HepG2 (cell line): ENCODE measurements around the gene SLC22A31. TPM values are rescaled to one million over a fixed set of nuclear protein-coding genes. Genes with fewer than 3 reads are reported as not detected.
A peak's percentile ranks its signal among the peaks of the same experiment; 100 is the strongest.

ENCODE experiments used
- CC2D1A ChIP-seq: sonication (generic); formaldehyde crosslinking; IDR thresholded peaks from 2 replicates; pipeline ENCODE4 v1.8.1; 2023; ENCODE audit warnings: mild to moderate bottlenecking, missing genetic modification reagents
- HOXA7 ChIP-seq: sonication (generic); formaldehyde crosslinking; IDR thresholded peaks from 2 replicates; pipeline ENCODE4 v1.8.1; 2022; ENCODE audit warnings: mild to moderate bottlenecking, missing genetic modification reagents, moderate library complexity
- KAT7 ChIP-seq: IDR thresholded peaks from 2 replicates; pipeline ENCODE4 v1.6.1; 2018; ENCODE audit warnings: borderline replicate concordance, missing compliant biosample characterization
- MED1 ChIP-seq: sonication (generic); formaldehyde crosslinking; IDR thresholded peaks from 2 replicates; pipeline ENCODE4 v1.4.0; 2020; ENCODE audit warnings: missing genetic modification reagents
- NCOR1 ChIP-seq: fragments of 200-600 bp; sonication (generic); IDR thresholded peaks from 2 replicates; pipeline ENCODE4 v1.7.0; 2017; ENCODE audit warnings: antibody characterized with exemption, low read length, borderline replicate concordance
- PRPF4 ChIP-seq: fragments of 200-400 bp; formaldehyde crosslinking; IDR thresholded peaks from 2 replicates; pipeline ENCODE4 v1.6.1; 2016; ENCODE audit warnings: low read length, low read depth; ENCODE audit not compliant: poor library complexity, severe bottlenecking
- TEAD2 ChIP-seq: sonication (generic); formaldehyde crosslinking; IDR thresholded peaks from 2 replicates; pipeline ENCODE4 v1.9.0; 2021; ENCODE audit warnings: missing genetic modification reagents
- TEAD3 ChIP-seq: optimal IDR thresholded peaks from 2 replicates; pipeline ENCODE3; 2016; ENCODE audit warnings: borderline replicate concordance
- ZBTB38 ChIP-seq: sonication (generic); formaldehyde crosslinking; IDR thresholded peaks from 2 replicates; pipeline ENCODE4 v1.5.1; 2020; ENCODE audit warnings: mild to moderate bottlenecking, missing genetic modification reagents
- ZGPAT ChIP-seq: IDR thresholded peaks from 2 replicates; pipeline ENCODE4 v1.6.1; 2016; ENCODE audit warnings: mild to moderate bottlenecking
- ZNF124 ChIP-seq: sonication (generic); formaldehyde crosslinking; IDR thresholded peaks from 2 replicates; pipeline ENCODE4 v1.4.0; 2020; ENCODE audit warnings: missing genetic modification reagents
- ZNF225 ChIP-seq: sonication (generic); formaldehyde crosslinking; IDR thresholded peaks from 2 replicates; pipeline ENCODE4 v1.4.0; 2020; ENCODE audit warnings: mild to moderate bottlenecking, missing genetic modification reagents
- ZNF253 ChIP-seq: sonication (generic); formaldehyde crosslinking; IDR thresholded peaks from 2 replicates; pipeline ENCODE4 v1.8.0; 2022; ENCODE audit warnings: mild to moderate bottlenecking, missing genetic modification reagents, borderline replicate concordance
- ZNF468 ChIP-seq: sonication (generic); formaldehyde crosslinking; IDR thresholded peaks from 2 replicates; pipeline ENCODE4 v1.8.0; 2022; ENCODE audit warnings: mild to moderate bottlenecking, moderate library complexity, missing genetic modification reagents
- ZNF598 ChIP-seq: sonication (generic); formaldehyde crosslinking; IDR thresholded peaks from 2 replicates; pipeline ENCODE4 v1.5.1; 2020; ENCODE audit warnings: mild to moderate bottlenecking, missing genetic modification reagents, borderline replicate concordance
- ZNF841 ChIP-seq: sonication (generic); formaldehyde crosslinking; IDR thresholded peaks from 2 replicates; pipeline ENCODE4 v1.8.1; 2023; ENCODE audit warnings: missing genetic modification reagents, borderline replicate concordance
- polyA plus RNA-seq, 8 experiments: library from polyadenylated mRNA; depleted of rRNA in 3 of 8; stranded (reverse) in 7 of 8; unstranded in 1 of 8; fragments of >200 nt; fragmentation: Illumina TruSeq in 4 of 8; extraction: Trizol in 4 of 8; gene quantifications; 2 replicates each; pipeline versions ENCODE4 v1.2.1 to v1.2.3, GENCODE V29; 2011 to 2016; ENCODE audit warnings: low read depth in 4 of 8, missing spikeins in 1 of 8, mixed read lengths in 1 of 8; ENCODE audit not compliant: insufficient read depth in 1 of 8
- total RNA-seq, 5 experiments: library from RNA; depleted of rRNA; stranded (reverse); fragments of >200 nt; fragmentation: Illumina TruSeq; extraction: Trizol; gene quantifications; 2 replicates each; pipeline ENCODE4 v1.2.3, GENCODE V29; 2016; ENCODE audit warnings: low read depth in 1 of 5
- TF ChIP-seq, protein P1 (sequence below): sonication (generic); IDR thresholded peaks from 2 replicates; pipeline ENCODE4 v1.6.1; 2016; ENCODE audit warnings: low read depth, borderline replicate concordance
- TF ChIP-seq, protein P2 (sequence below): sonication (generic); formaldehyde crosslinking; IDR thresholded peaks from 2 replicates; pipeline ENCODE4 v1.5.0; 2020; ENCODE audit warnings: mild to moderate bottlenecking, missing genetic modification reagents, moderate library complexity
- TF ChIP-seq, protein P3 (sequence below): sonication (generic); formaldehyde crosslinking; IDR thresholded peaks from 2 replicates; pipeline ENCODE4 v1.4.0; 2020; ENCODE audit warnings: missing genetic modification reagents
- TF ChIP-seq, protein P4 (sequence below): sonication (generic); formaldehyde crosslinking; IDR thresholded peaks from 2 replicates; pipeline ENCODE4 v1.5.1; 2020; ENCODE audit warnings: mild to moderate bottlenecking, missing genetic modification reagents

Gene SLC22A31
- total and polyA plus RNA-seq, 2 of the 13 experiments (the other 11 are each of a cell fraction or from before 2014, with no cell fraction given): 67.3 to 83.3 TPM

DNA sequence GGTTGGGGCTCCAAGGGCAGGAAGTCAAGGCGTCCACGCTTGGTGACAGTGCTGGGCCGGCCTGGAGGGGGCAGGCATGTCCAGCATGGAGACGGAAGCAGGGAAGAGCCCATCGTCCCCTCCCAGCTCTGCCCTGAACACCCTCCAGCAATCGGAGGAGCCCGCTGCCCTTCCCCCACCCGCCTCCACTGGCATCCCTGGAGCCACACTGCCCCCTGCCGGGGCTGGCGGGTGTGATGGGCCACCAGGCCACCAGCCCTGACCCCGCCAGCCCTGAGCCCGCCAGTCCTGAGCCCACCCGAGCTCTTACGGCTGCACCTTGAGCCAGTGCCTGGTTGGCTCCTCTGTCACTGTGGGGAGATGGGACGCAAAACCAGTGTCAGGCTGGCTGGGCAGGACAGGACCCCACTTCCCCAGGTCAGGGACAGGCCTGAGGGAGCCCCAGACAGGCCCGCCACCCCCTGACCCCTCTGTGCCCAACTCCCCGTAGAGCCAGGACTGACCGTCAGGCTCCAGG, 32.9 kb downstream of the SLC22A31 start (continued):
- no peak; the same call in 1 of the 2 replicates for TF ChIP-seq KAT7 (CRISPR knock-in tag)
- no peak for TF ChIP-seq TEAD2 (CRISPR knock-in tag)
- peak; percentile 72 for TF ChIP-seq TEAD3
- no peak; the same call in 1 of the 2 replicates for TF ChIP-seq ZNF598 (CRISPR knock-in tag)
- TF ChIP-seq NCOR1: no peak
- TF ChIP-seq, protein P1, sequence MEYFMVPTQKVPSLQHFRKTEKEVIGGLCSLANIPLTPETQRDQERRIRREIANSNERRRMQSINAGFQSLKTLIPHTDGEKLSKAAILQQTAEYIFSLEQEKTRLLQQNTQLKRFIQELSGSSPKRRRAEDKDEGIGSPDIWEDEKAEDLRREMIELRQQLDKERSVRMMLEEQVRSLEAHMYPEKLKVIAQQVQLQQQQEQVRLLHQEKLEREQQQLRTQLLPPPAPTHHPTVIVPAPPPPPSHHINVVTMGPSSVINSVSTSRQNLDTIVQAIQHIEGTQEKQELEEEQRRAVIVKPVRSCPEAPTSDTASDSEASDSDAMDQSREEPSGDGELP: no peak; the same call in 1 of the 2 replicates
- TF ChIP-seq MED1 (CRISPR knock-in tag): peak; percentile 68; the same call in 1 of the 2 replicates
- TF ChIP-seq ZGPAT (CRISPR knock-in tag): peak; percentile 90
- TF ChIP-seq ZBTB38 (CRISPR knock-in tag): peak; percentile 94
- TF ChIP-seq, protein P2, sequence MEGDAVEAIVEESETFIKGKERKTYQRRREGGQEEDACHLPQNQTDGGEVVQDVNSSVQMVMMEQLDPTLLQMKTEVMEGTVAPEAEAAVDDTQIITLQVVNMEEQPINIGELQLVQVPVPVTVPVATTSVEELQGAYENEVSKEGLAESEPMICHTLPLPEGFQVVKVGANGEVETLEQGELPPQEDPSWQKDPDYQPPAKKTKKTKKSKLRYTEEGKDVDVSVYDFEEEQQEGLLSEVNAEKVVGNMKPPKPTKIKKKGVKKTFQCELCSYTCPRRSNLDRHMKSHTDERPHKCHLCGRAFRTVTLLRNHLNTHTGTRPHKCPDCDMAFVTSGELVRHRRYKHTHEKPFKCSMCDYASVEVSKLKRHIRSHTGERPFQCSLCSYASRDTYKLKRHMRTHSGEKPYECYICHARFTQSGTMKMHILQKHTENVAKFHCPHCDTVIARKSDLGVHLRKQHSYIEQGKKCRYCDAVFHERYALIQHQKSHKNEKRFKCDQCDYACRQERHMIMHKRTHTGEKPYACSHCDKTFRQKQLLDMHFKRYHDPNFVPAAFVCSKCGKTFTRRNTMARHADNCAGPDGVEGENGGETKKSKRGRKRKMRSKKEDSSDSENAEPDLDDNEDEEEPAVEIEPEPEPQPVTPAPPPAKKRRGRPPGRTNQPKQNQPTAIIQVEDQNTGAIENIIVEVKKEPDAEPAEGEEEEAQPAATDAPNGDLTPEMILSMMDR (CRISPR knock-in tag): peak; percentile 100
- TF ChIP-seq CC2D1A: no peak
- TF ChIP-seq, protein P3, sequence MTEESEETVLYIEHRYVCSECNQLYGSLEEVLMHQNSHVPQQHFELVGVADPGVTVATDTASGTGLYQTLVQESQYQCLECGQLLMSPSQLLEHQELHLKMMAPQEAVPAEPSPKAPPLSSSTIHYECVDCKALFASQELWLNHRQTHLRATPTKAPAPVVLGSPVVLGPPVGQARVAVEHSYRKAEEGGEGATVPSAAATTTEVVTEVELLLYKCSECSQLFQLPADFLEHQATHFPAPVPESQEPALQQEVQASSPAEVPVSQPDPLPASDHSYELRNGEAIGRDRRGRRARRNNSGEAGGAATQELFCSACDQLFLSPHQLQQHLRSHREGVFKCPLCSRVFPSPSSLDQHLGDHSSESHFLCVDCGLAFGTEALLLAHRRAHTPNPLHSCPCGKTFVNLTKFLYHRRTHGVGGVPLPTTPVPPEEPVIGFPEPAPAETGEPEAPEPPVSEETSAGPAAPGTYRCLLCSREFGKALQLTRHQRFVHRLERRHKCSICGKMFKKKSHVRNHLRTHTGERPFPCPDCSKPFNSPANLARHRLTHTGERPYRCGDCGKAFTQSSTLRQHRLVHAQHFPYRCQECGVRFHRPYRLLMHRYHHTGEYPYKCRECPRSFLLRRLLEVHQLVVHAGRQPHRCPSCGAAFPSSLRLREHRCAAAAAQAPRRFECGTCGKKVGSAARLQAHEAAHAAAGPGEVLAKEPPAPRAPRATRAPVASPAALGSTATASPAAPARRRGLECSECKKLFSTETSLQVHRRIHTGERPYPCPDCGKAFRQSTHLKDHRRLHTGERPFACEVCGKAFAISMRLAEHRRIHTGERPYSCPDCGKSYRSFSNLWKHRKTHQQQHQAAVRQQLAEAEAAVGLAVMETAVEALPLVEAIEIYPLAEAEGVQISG (CRISPR knock-in tag): peak; percentile 89
- TF ChIP-seq, protein P4, sequence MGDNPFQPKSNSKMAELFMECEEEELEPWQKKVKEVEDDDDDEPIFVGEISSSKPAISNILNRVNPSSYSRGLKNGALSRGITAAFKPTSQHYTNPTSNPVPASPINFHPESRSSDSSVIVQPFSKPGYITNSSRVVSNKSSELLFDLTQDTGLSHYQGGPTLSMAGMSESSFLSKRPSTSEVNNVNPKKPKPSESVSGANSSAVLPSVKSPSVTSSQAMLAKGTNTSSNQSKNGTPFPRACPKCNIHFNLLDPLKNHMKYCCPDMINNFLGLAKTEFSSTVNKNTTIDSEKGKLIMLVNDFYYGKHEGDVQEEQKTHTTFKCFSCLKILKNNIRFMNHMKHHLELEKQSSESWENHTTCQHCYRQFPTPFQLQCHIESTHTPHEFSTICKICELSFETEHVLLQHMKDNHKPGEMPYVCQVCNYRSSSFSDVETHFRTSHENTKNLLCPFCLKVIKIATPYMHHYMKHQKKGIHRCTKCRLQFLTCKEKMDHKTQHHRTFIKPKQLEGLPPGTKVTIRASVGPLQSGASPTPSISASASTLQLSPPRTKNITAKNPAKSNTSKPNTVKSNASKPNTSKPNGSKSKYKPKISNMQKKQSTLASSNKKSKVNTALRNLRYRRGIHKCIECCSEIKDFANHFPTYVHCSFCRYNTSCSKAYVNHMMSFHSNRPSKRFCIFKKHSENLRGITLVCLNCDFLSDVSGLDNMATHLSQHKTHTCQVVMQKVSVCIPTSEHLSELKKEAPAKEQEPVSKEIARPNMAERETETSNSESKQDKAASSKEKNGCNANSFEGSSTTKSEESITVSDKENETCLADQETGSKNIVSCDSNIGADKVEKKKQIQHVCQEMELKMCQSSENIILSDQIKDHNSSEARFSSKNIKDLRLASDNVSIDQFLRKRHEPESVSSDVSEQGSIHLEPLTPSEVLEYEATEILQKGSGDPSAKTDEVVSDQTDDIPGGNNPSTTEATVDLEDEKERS (CRISPR knock-in tag): 0 out of 2 replicates have a peak, but pooled peaks have one; percentile 67
- TF ChIP-seq ZNF841 (CRISPR knock-in tag): no peak
- TF ChIP-seq ZNF225 (CRISPR knock-in tag): peak; percentile 90; the same call in 1 of the 2 replicates
- TF ChIP-seq ZNF468 (CRISPR knock-in tag): no peak; the same call in 1 of the 2 replicates
- TF ChIP-seq HOXA7 (CRISPR knock-in tag): no peak
- peak; percentile 78; the same call in 1 of the 2 replicates for TF ChIP-seq ZNF124
- TF ChIP-seq ZNF253: 0 out of 2 replicates have a peak, but pooled peaks have one; percentile 32
- peak; percentile 94 for TF ChIP-seq PRPF4
